SK-MEL-5 (cell line): ENCODE measurements around the gene GSK3A. TPM values are rescaled to one million over a fixed set of nuclear protein-coding genes. Genes with fewer than 3 reads are reported as not detected.
A peak's percentile ranks its signal among the peaks of the same experiment; 100 is the strongest.

Source experiments
- DNase-seq: peaks from one replicate; pipeline ENCODE4 v3.0.0-alpha.2; 2016; ENCODE audit warnings: low read depth, low spot score
- in situ Hi-C: cut with HindIII; loops from 2 replicates; pipeline ENCODE4 v1.10.0; 2016; ENCODE audit warnings: low sequenced_read_pairs, high pct_unique_total_duplicates, low pct_unique_long_range_greater_than_20kb
- total RNA-seq: library from RNA; depleted of rRNA; stranded (reverse); fragments of >200 nt; shearing (Covaris generic); gene quantifications from 2 replicates; pipeline ENCODE4 v1.2.3, GENCODE V29; 2014

GSK3A gene
- total RNA-seq, 1 experiment from 2014 or later: 19.0 TPM

DNA sequence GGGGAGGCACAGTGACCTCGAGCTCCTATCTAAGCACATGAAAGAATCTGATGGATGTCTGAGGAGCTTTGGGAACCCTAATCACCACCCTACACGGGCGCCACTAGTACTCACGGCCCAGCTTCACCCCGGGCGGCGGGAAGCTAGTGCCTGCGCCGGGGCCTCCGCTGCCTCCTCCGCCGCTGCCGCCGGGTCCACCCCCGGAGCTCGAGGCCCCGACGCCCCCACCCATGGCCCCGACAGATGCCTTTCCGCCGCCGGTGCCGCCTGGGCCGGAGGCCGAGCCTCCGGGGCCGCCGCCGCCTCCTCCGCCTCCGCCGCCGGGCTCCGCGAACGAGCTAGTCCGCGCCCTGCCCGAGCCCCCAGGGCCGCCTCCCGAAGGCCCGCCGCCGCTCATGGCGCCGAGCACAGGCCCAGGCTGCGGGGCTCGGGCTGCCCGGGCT, 312 bp downstream of the GSK3A start:
- no peak for DNase-seq
- in situ Hi-C loops: no loop called here

DNA sequence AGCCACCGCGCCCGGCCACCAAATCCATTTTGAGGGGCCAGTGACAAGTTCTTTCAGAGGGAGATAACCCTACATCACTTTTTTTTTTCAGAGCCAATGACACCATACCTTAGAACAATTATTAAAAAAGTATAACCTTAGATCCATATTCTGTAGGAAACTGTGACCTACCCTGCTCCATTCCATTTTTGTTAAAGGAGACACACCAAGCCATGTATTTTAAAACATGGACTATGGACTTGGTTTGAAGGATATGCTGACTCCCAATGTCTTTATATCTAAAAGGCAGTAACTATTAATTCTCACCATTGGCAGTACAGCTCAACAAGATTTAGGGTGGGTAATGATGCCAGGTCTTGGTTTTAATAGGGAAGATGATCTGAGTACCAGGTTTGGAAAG, 1.1 kb downstream of the GSK3A start:
- no peak for DNase-seq
- in situ Hi-C loops: no loop called here

DNA sequence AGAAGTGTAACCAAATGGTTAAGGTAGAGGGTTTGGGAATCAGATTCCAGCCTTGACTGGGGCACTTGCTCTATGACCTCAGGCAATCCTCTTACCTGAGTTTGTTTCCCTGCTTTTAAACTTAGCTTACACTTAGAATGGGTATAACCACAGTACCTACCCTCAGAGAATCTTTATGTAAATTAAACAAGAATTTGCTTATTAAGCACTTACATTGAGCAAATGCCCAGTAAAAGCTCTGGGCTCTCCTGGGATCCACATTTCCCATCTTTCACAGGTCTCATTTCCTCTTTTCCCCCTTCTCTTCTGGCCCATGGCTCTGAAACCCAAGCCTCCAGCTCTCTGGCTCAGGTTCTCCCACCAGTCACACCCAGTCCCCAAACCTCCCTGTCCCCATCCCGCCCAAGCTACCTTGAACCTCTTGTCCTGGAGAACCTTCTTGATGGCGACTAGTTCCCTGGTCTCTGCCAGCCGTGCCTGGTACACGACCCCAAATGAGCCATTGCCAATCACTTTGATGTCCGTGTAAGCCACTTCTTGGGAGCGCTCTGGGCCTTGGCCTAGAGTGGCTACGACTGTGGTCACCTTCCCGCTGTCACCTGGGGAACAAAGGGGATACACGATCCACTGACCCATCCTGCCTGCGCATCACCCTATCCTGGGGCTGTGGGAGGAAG, 2.7 kb downstream of the GSK3A start:
- DNase-seq: no peak
- in situ Hi-C loops: no loop called here

DNA sequence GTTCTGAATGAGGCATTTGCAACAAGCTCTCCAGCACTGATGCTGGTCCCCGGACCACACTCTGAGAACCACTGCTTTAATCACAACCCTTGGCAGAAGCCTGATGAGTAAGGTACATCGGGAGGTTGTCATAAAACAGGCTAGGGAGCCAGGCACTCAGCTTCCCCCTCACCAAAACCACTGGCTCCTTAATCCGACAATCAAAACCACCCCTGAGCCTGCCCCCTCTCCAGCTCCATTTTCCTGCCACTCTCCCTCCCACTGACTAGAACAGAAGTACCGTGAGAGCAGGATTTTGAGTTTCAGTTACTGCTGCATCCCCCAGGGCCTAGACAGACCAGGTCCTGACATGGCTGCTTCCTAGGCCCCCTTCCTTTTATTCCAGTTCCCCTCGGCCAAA, 7.2 kb downstream of the GSK3A start:
- in situ Hi-C loops: no loop called here
- no peak for DNase-seq

- no peak for DNase-seq
- in situ Hi-C loops: no loop called here
Measured at GRCh38 chr19:42234364-42234763, 8.0 kb downstream of the GSK3A start.

GRCh38 chr19:42233678-42234292, 8.6 kb downstream of the GSK3A start:
- in situ Hi-C loops: no loop called here

DNA sequence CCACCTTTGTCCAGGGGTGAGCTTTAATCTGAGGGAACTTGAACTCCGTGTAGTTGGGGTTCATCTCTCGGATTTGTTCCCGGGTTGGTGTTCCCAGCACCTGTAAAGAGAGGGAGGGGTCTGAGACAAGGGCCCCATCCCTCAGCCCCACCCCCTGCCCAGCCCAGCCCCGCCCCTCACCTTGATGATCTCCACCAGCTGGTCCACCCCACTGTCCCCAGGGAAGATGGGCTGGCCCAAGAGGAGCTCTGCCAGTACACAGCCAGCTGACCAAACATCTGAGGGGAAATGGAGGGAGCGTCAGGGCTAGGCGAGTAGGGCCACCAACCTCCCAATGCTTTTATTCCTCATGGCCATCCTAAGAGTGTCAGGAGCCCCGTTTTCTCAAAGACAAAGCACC, 9.3 kb downstream of the GSK3A start:
- in situ Hi-C loops: no loop called here
- DNase-seq: no peak

More at GRCh38 chr19:42233678-42234292, 8.6 kb downstream of the GSK3A start:
- DNase-seq: no peak

DNA sequence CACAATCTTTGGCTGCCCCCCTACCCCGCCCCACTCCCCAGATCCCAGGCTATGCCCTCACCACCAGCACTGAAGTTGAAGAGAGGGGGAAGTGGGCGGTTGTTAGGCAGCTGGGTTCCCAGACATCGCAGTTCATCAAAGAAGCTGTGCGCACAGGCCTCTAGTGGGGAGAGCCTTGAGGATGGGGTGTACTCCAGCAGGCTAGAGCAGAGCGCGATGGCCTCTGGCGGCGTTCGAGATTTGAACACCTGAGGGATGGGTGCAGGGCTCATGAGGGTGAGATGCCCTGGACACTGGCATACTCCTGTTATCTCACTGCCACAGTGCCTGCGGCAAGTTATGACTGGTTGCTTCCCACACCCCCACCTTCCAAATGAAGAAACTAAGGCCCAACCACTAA, 10.0 kb downstream of the GSK3A start:
- no peak for DNase-seq

DNA sequence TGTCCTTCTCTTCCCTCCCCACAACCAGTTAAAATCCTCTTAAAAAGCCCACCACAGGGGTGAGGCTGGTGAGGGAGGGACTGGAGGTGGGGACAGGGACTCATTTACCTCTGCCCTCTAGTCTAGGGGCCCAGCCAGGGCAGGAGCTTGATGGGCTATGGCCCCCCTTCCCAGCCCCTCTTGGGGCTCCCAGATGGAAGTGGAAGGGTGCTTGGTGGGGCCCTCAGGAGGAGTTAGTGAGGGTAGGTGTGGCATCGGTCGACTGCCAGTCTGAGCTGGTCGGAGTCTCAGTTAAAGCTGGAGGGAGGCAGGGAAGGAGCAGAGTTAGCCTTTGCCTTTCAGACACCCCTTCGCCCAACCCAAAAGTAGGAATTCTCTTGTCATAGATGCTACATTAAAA, 11.8 kb downstream of the GSK3A start:
- in situ Hi-C loops: no loop called here
- no peak for DNase-seq

More for the DNA sequence above, 10.0 kb downstream of the GSK3A start:
- in situ Hi-C loops: no loop called here

- in situ Hi-C loops: no loop called here
- peak; percentile 35 for DNase-seq
Measured at GRCh38 chr19:42229855-42230351, 12.5 kb downstream of the GSK3A start.

DNA sequence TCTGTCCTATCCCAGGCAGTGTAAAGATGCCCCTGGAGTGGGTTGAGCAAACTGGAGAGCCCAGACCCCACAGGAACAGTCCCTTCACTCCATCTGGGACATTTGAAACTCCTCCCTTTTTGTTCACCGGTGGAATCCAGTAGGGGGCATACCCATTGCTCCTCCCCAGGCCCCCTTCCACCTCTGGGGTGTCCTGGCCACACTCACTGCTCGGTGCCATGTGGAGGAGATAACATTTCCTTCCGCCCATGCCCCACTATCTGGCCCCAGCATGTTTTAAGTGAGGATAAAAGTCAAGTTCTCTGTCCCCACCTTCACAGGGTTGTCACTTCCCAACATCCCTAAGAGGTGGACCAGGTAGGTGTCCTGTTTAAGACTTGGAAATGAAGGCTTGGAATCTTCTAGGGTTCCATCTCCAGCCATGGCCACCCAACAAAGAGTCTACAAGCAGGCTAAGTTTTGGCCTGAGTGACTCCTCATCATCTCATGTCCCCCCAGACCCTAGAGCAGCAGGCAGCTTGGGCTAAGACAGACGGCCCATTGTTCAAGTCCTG, 13.0 kb downstream of the GSK3A start:
- in situ Hi-C loops: no loop called here

DNA sequence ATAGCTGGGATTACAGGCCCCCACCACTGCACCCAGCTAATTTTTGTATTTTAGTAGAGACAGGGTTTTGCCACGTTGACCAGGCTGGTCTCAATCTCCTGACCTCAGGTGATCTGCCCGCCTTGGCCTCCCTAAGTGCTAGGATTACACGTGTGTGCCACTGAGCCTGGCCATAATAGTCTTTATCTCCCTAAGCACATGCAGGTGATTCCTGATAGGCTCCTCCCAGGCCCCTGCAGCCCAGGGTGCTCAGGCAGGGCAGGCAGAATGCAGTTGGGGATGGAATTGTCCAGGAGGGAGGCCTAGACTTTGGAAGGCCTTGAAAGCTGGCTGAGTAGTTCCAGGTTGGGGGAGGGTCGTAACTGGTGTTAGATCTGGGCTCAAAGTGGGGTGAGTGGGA, 13.8 kb downstream of the GSK3A start:
- DNase-seq: no peak
- in situ Hi-C loops: no loop called here

More for the DNA sequence above, 13.0 kb downstream of the GSK3A start:
- DNase-seq: no peak

- in situ Hi-C loops: no loop called here
- no peak for DNase-seq
Measured at GRCh38 chr19:42226886-42227285, 15.5 kb downstream of the GSK3A start.

- in situ Hi-C loops: no loop called here
- DNase-seq: no peak
Measured at GRCh38 chr19:42225718-42226292, 16.6 kb downstream of the GSK3A start.

GRCh38 chr19:42224940-42225717, 17.3 kb downstream of the GSK3A start:
- in situ Hi-C loops: no loop called here
- no peak for DNase-seq

DNA sequence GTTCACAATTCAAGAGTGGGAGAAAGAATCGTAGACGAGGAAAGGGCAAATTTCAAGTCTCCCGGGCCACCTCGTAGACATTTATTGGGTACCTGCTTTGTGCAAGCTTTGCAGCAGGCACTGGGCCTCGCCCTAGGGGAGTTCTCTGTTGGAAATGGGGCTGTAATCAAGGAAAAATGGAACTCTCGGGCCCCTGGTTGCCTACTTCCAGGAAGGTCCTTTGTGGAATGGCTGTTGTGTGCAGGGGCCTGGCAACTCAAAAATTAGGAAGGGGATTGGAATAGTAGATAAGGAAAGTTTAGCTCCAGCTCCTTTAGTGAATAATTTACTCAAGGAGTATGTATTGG, 21.7 kb downstream of the GSK3A start:
- DNase-seq: no peak
- in situ Hi-C loops: no loop called here

DNA sequence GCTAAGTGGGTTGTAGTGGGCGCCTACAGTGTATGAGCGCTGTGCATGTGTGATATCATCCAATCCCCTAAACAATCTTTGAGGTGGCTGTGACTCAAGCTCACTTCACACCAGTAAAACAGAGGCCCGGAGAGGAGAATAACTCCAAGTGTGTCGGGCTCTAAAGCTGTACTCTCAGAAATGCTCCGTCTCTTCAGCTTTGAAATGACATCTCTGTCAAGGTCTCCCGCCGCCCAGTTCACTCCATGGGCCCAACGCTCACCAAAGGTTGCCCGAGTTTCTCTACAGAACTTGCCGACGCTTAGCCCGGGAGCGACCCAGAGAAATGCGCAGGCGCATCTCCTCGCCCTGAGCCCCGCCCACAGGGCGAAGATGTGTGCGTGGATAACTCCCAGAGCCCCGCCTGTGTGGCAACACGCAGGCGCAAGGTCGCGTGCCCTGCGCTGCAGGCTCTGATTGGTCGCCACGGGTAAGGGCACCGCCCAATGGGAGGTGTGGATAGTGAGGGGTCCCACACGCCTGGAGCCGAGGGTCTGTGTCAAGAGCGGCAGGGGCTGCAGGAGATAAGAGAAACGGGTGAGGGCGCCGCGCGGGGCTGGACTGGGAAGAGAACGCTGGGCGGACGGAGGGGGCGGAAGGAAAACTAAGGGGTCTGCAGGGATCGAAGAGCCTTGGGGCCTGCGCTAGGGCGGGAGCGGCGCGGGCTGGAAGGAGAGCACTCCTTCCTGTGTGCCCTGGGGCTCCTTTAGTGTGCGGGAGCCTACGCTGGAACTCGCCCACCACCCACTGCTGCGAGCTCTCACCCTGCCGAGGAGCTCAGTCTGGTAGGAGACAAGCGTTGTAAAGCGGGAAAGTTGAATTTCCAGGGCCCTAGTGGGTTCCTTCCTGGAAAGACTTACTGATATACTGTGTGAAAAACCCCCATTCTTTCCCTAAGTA, 22.3 kb downstream of the GSK3A start, which contains the start of gene ZNF526:
Gene ZNF526 (plus strand): TSS at position 501 of the 939 bp plus-strand sequence. CDS start 4,092 bp downstream, outside the sequence.
- in situ Hi-C loops: no loop called here
- DNase-seq: peak; percentile 96
